Measurements from ENCODE around the gene LPP. TPM values are rescaled to one million over a fixed set of nuclear protein-coding genes. Genes with fewer than 3 reads are reported as not detected.

Gene LPP
- total RNA-seq, 3 donors from 2014 or later (not counting 1 experiment from before 2014, with no cell fraction given): 137 to 163 (median 149) TPM

GRCh38 chr3:188905547-188905946 is 751.6 kb downstream of the LPP start:
- Histone ChIP-seq H3K27ac (ENCODE audit: low read length) (no peak overlapping the region), H3K4me1 (ENCODE audit: control insufficient read depth, insufficient read depth, low read length) (no peaks in the 10 kb centered on the region), H3K9me3 (ENCODE audit: control insufficient read depth, insufficient read depth, low read length) (no peaks in the 10 kb centered on the region), H3K27me3 (ENCODE audit: control insufficient read depth, insufficient read depth, low read length) (no peaks in the 10 kb centered on the region), H3K36me3 (ENCODE audit: control insufficient read depth, insufficient read depth, low read length) (no peaks in the 10 kb centered on the region), H3K4me3 (ENCODE audit: low read length) (no peak overlapping the region)
- intact Hi-C loops (cut with micrococcal nuclease): no loop called here
- no peaks in the 10 kb centered on the region for H3K27me3 Mint-ChIP-seq (ENCODE audit: low read depth in 2 of 2)
- no peak overlapping the region for H3K4me3 Mint-ChIP-seq
- TF ChIP-seq, protein P1, sequence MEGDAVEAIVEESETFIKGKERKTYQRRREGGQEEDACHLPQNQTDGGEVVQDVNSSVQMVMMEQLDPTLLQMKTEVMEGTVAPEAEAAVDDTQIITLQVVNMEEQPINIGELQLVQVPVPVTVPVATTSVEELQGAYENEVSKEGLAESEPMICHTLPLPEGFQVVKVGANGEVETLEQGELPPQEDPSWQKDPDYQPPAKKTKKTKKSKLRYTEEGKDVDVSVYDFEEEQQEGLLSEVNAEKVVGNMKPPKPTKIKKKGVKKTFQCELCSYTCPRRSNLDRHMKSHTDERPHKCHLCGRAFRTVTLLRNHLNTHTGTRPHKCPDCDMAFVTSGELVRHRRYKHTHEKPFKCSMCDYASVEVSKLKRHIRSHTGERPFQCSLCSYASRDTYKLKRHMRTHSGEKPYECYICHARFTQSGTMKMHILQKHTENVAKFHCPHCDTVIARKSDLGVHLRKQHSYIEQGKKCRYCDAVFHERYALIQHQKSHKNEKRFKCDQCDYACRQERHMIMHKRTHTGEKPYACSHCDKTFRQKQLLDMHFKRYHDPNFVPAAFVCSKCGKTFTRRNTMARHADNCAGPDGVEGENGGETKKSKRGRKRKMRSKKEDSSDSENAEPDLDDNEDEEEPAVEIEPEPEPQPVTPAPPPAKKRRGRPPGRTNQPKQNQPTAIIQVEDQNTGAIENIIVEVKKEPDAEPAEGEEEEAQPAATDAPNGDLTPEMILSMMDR (IDR thresholded peaks at IDR 0.05): no peak
- peaks cover 0 to 2% of the 10 kb centered on the region in 2 donors for H3K9me3 Mint-ChIP-seq
- no peak for ATAC-seq
- no peaks in the 10 kb centered on the region for H3K36me3 Mint-ChIP-seq
- DNase-seq: no peak
- WGBS (ENCODE audit: insufficient coverage): 90% methylated on average over 2 of the region's 2 CpGs
- H3K27ac Mint-ChIP-seq: peak overlapping the region in 1 of 2 donors; percentile 23
- no peaks in the 10 kb centered on the region for H3K4me1 Mint-ChIP-seq

DNA sequence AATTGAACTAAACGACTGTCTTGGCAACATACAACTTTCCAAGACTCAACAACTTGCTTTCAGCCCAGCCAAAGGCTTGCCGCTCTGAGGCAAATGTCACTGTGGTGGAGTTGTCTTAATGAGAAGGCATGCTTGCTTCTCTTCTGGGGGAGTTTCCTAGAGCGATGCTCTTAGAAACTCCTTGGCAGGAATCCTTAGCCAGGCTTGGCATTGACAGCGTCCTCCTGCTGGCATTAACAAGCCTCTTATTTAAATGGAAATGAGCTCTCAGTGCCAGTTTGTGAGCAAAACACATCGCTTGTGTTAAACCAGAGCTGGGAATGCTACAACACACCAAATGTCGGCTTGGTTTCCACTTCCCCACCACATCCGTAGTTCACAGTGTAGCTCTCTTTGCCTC is 752.3 kb downstream of the LPP start:
- Mint-ChIP-seq H3K4me1 (no peaks in the 10 kb centered on the region), H3K9me3 (peaks cover 0 to 2% of the 10 kb centered on the region in 2 donors), H3K4me3 (no peak overlapping the region), H3K27me3 (ENCODE audit: low read depth in 2 of 2) (no peaks in the 10 kb centered on the region), H3K36me3 (no peaks in the 10 kb centered on the region), H3K27ac (peak overlapping the region in 1 of 2 donors; percentile 23)
- no peak for ATAC-seq
- 95% methylated on average over 7 of the region's 7 CpGs for WGBS (ENCODE audit: insufficient coverage)
- no peak overlapping the region for H3K27ac ChIP-seq (ENCODE audit: low read length)
- no peaks in the 10 kb centered on the region for H3K27me3 ChIP-seq (ENCODE audit: control insufficient read depth, insufficient read depth, low read length)
- TF ChIP-seq, protein P1 (IDR thresholded peaks at IDR 0.05): no peak
- no peak overlapping the region for H3K4me3 ChIP-seq (ENCODE audit: low read length)
- no peaks in the 10 kb centered on the region for H3K9me3 ChIP-seq (ENCODE audit: control insufficient read depth, insufficient read depth, low read length)
- intact Hi-C loops (cut with micrococcal nuclease): no loop called here
- DNase-seq: no peak
- no peaks in the 10 kb centered on the region for H3K36me3 ChIP-seq (ENCODE audit: control insufficient read depth, insufficient read depth, low read length)
- no peaks in the 10 kb centered on the region for H3K4me1 ChIP-seq (ENCODE audit: control insufficient read depth, insufficient read depth, low read length)

DNA sequence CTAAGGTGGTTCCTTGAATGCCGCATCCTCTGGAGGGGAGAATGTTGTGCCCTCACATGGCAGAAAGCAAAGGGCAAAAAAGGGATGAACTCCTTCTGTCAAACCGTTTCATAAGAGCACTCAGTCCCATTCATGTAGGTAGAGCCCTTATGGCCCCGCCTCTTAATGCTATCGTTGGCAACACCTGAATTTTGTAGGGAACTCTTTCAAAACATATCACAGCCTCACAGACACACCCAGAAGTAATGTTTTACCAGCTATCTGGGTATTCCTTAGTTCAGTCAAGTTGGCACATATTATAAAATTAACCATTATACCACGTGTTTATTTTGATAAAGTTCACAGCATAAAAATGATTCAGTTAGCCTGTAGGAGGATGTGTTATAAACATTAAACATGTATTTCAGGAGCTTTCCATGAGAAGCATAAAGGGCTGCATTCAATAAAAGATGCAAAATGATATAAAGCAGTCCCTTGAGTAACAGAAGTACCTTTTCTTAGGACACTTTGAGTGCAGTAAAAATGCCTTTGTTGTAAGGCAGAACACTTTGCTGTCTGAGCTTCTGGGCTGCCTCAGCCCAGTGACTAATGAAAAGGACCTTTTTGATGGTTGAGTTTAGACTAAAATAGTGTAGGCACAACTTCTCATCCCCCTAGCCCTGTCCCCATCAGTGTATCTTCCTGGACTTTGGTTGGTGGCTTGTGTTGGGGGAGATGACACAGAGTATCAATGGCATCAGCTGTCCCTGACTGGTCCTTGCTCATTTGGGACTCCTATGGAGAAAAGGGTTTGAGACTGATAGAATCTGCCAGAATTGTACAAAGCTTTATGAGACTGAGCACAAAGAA is 754.3 kb downstream of the LPP start:
- Mint-ChIP-seq H3K27me3 (ENCODE audit: low read depth in 2 of 2) (no peaks in the 10 kb centered on the region), H3K27ac (no peak overlapping the region), H3K4me1 (no peaks in the 10 kb centered on the region), H3K4me3 (no peak overlapping the region), H3K9me3 (peaks cover 0 to 2% of the 10 kb centered on the region in 2 donors), H3K36me3 (no peaks in the 10 kb centered on the region)
- Histone ChIP-seq H3K36me3 (ENCODE audit: control insufficient read depth, insufficient read depth, low read length) (no peaks in the 10 kb centered on the region), H3K27me3 (ENCODE audit: control insufficient read depth, insufficient read depth, low read length) (no peaks in the 10 kb centered on the region), H3K4me3 (ENCODE audit: low read length) (no peak overlapping the region), H3K9me3 (ENCODE audit: control insufficient read depth, insufficient read depth, low read length) (no peaks in the 10 kb centered on the region), H3K4me1 (ENCODE audit: control insufficient read depth, insufficient read depth, low read length) (no peaks in the 10 kb centered on the region), H3K27ac (ENCODE audit: low read length) (no peak overlapping the region)
- WGBS (ENCODE audit: insufficient coverage): 93% methylated on average over 4 of the region's 5 CpGs
- TF ChIP-seq, protein P1 (IDR thresholded peaks at IDR 0.05): no peak
- intact Hi-C loops (cut with micrococcal nuclease): no loop called here
- DNase-seq (no peak), ATAC-seq (no peak)
